CD14-positive monocyte (primary cell): ENCODE data around the gene WEE1. TPM values are rescaled to one million over a fixed set of nuclear protein-coding genes. Genes with fewer than 3 reads are reported as not detected.

Experiments
- DNase-seq, 3 donors: peaks; one replicate each; pipeline ENCODE4 v3.0.0-alpha.2; 2011 to 2022
- H2AFZ ChIP-seq: 2 replicates; pipeline ENCODE4 v1.6.0; 2012; ENCODE audit warnings: mild to moderate bottlenecking, low read depth, low read length, inconsistent platforms; ENCODE audit not compliant: insufficient read depth, poor library complexity, severe bottlenecking
- H3K27ac ChIP-seq, 2 donors: 1 replicate in 1 of 2; 2 replicates in 1 of 2; pipeline ENCODE4 v1.5.1; 2012 to 2013; ENCODE audit warnings: low read length in 2 of 2, control low read depth in 1 of 2, inconsistent platforms in 1 of 2, low read depth in 1 of 2, mild to moderate bottlenecking in 1 of 2
- H3K27me3 ChIP-seq, 2 donors: one replicate each; pipeline versions ENCODE4 v1.6.0 to v1.6.1; 2011 to 2013; ENCODE audit warnings: low read length in 2 of 2; ENCODE audit not compliant: control insufficient read depth in 2 of 2, insufficient read depth in 2 of 2
- H3K36me3 ChIP-seq, 2 donors: replicated peaks in 1 of 2; 1 replicate in 1 of 2; 2 replicates in 1 of 2; pipeline versions ENCODE4 v1.5.1 to v1.6.1; 2012 to 2013; ENCODE audit warnings: low read length in 2 of 2, control low read depth in 1 of 2, inconsistent platforms in 1 of 2, mild to moderate bottlenecking in 1 of 2; ENCODE audit not compliant: insufficient read depth in 2 of 2, control insufficient read depth in 1 of 2
- H3K4me1 ChIP-seq, 2 donors: 1 replicate in 1 of 2; 2 replicates in 1 of 2; pipeline versions ENCODE4 v1.5.1 to v1.6.1; 2012 to 2013; ENCODE audit warnings: low read length in 2 of 2, control low read depth in 1 of 2, inconsistent platforms in 1 of 2, mild to moderate bottlenecking in 1 of 2, moderate library complexity in 1 of 2; ENCODE audit not compliant: insufficient read depth in 2 of 2, control insufficient read depth in 1 of 2
- H3K4me2 ChIP-seq: replicated peaks from 2 replicates; pipeline ENCODE3; 2012; ENCODE audit warnings: low read length, moderate library complexity, mild to moderate bottlenecking; ENCODE audit not compliant: poor library complexity, severe bottlenecking; ENCODE audit errors: extremely low read depth
- H3K4me3 ChIP-seq, 3 experiments: fragments of 200-600 bp in 1 of 3; sonication (generic) in 1 of 3; replicated peaks in 1 of 3; 1 replicate in 2 of 3; 2 replicates in 1 of 3; pipeline ENCODE4 v1.5.1; 2011 to 2013; ENCODE audit warnings: low read length in 3 of 3, mild to moderate bottlenecking in 3 of 3, control low read depth in 2 of 3, low read depth in 2 of 3, inconsistent platforms in 1 of 3, moderate library complexity in 1 of 3
- H3K79me2 ChIP-seq: 2 replicates; pipeline ENCODE4 v1.6.0; 2012; ENCODE audit warnings: mild to moderate bottlenecking, control low read depth, inconsistent platforms, low read length, moderate library complexity; ENCODE audit not compliant: insufficient read depth
- H3K9ac ChIP-seq: 2 replicates; pipeline ENCODE4 v1.6.0; 2017; ENCODE audit warnings: low read length, mild to moderate bottlenecking; ENCODE audit not compliant: insufficient read depth, poor library complexity, severe bottlenecking
- H3K9me3 ChIP-seq, 2 donors: replicated peaks in 1 of 2; 1 replicate in 1 of 2; 2 replicates in 1 of 2; pipeline versions ENCODE4 v1.5.1 to v1.6.1; 2012 to 2013; ENCODE audit warnings: low read length in 2 of 2, control low read depth in 1 of 2; ENCODE audit not compliant: control insufficient read depth in 1 of 2, insufficient read depth in 1 of 2
- H4K20me1 ChIP-seq: 2 replicates; pipeline ENCODE4 v1.6.0; 2012; ENCODE audit warnings: mild to moderate bottlenecking, low read length, control low read depth, moderate library complexity; ENCODE audit not compliant: insufficient read depth
- H3K27ac Mint-ChIP-seq, 7 donors: one replicate each; pipeline ENCODE4 v1.8.0; 2020; ENCODE audit warnings: mild to moderate bottlenecking in 7 of 7, mixed read lengths in 7 of 7, moderate library complexity in 6 of 7, inconsistent platforms in 2 of 7
- H3K27me3 Mint-ChIP-seq, 3 donors: one replicate each; pipeline ENCODE4 v1.8.0; 2021 to 2022; ENCODE audit warnings: low read depth in 3 of 3, mild to moderate bottlenecking in 3 of 3, mixed read lengths in 3 of 3, moderate library complexity in 3 of 3, inconsistent platforms in 1 of 3
- H3K36me3 Mint-ChIP-seq, 2 donors: one replicate each; pipeline ENCODE4 v1.8.0; 2020; ENCODE audit warnings: mixed read lengths in 2 of 2, inconsistent platforms in 1 of 2, mild to moderate bottlenecking in 1 of 2
- H3K4me1 Mint-ChIP-seq: one replicate; pipeline ENCODE4 v1.8.0; 2020; ENCODE audit warnings: mild to moderate bottlenecking, mixed read lengths
- H3K4me3 Mint-ChIP-seq, 2 donors: one replicate each; pipeline ENCODE4 v1.8.0; 2020; ENCODE audit warnings: mild to moderate bottlenecking in 2 of 2, mixed read lengths in 2 of 2, moderate library complexity in 1 of 2
- H3K9me3 Mint-ChIP-seq, 7 donors: one replicate each; pipeline ENCODE4 v1.8.0; 2020 to 2022; ENCODE audit warnings: mixed read lengths in 7 of 7, mild to moderate bottlenecking in 6 of 7, moderate library complexity in 6 of 7, inconsistent platforms in 2 of 7
- CTCF ChIP-seq: fragments of 200-600 bp; IDR thresholded peaks from one replicate; pipeline ENCODE4 v1.8.0; 2022; ENCODE audit warnings: antibody characterized with exemption, mild to moderate bottlenecking
- WGBS: methylation state at CpG from one replicate; pipeline ENCODE4 v1.1.5; 2013; ENCODE audit warnings: missing lambda C conversion rate; ENCODE audit not compliant: insufficient coverage; 5-methylcytosine and 5-hydroxymethylcytosine counted together
- intact Hi-C, 2 donors: fragments of 100-400 bp; cut with micrococcal nuclease; formaldehyde crosslinking; loops; one replicate each; pipeline versions ENCODE4 v1.15.0 to v1.15.1; 2023
- polyA plus RNA-seq, 3 donors: library from polyadenylated mRNA; depleted of rRNA in 1 of 3; unstranded in 2 of 3; stranded (reverse) in 1 of 3; fragments of 300-500 nt in 2 of 3; fragments of >200 nt in 1 of 3; fragmentation: Illumina TruSeq in 2 of 3; gene quantifications; 1 replicate in 2 of 3; 2 replicates in 1 of 3; pipeline ENCODE4 v1.2.3, GENCODE V29; 2012 to 2021

WEE1 gene
- polyA plus RNA-seq, 3 donors, result 0.05 to 0.41 (median 0.22) TPM

GRCh38 chr11:9570313-9571025, 3.0 kb upstream of the WEE1 start:
- no peak overlapping the region for H2AFZ ChIP-seq

More at GRCh38 chr11:9570313-9571025, 3.0 kb upstream of the WEE1 start:
- Histone ChIP-seq H3K4me2 (no peak overlapping the region), H3K4me3 (no peak overlapping the region), H3K36me3 (no peaks in the 10 kb centered on the region), H3K27me3 (no peaks in the 10 kb centered on the region), H3K27ac (no peak overlapping the region), H4K20me1 (no peaks in the 10 kb centered on the region), H3K9me3 (no peaks in the 10 kb centered on the region), H3K79me2 (peaks cover 19% of the 10 kb centered on the region), H3K4me1 (peaks cover 5 to 17% of the 10 kb centered on the region in 2 donors), H3K9ac (no peak overlapping the region)
- Mint-ChIP-seq H3K27ac (no peak overlapping the region), H3K4me3 (no peak overlapping the region), H3K9me3 (no peaks in the 10 kb centered on the region), H3K36me3 (no peaks in the 10 kb centered on the region), H3K4me1 (peaks cover 27% of the 10 kb centered on the region), H3K27me3 (peaks cover 0 to 3% (median 0%) of the 10 kb centered on the region in 3 donors)
- TF ChIP-seq CTCF, result no peak
- 100% methylated on average over 3 of the region's 9 CpGs for whole genome bisulfite sequencing
- intact Hi-C loops, result loop anchor here in 1 of 2 donors (5.0 to 10.0 kb wide), 3 partner anchors 33 to 184 kb away; partner anchors contain the start of gene SWAP70
- DNase-seq, result no peak
